Suppressor macrophage treated with lipopolysaccharide for 1 hour (primary cell): ENCODE results near the gene ELF1.
A peak's percentile ranks its signal among the peaks of the same experiment; 100 is the strongest.
"Not testable (repeated sequence)": the region's sequence is repeated elsewhere in the genome, so short reads cannot be mapped to it uniquely, and the experiment has no call there.

Experiments
- DNase-seq, 3 donors: peaks; one replicate each; pipeline ENCODE4 v3.0.0-alpha.2; 2020 to 2022

Gene ELF1

DNA sequence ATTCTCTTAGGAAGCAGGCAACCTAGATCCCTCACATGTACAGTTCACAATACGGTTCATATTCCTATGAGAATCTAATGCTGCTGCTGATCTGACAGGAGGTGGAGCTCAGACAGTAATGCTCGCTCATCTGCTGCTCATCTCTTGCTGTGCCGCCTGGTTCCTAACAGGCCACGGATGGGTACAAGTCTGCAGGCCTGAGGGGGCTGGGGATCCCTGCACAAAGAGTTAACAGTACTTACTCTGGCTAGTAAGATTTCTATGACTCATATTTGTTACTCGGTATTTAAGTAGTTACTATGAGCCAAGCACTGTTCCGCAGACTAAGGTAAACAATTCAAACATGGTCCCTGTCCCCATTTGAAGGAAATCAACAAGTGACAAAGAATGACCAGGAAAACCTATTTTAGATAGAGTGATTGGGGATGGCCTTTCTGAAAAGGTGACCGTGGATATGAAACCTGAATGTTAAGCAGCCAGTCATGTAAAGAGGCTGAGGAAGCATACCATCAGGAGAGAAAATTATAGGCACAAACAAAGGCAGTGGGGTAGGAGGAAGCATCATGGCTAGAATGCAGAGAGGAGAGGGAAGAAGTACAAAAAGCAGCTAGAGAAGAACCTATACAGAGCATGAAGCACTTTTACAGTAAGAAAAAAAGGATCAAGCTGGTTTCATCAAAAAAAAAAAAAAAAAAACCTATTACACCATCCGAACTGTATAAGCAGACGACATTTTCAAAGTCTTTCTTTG, 21.6 kb upstream of the ELF1 start:
- no peak for DNase-seq

GRCh38 chr13:41039746-41040145, 20.6 kb upstream of the ELF1 start:
- no peak for DNase-seq

DNA sequence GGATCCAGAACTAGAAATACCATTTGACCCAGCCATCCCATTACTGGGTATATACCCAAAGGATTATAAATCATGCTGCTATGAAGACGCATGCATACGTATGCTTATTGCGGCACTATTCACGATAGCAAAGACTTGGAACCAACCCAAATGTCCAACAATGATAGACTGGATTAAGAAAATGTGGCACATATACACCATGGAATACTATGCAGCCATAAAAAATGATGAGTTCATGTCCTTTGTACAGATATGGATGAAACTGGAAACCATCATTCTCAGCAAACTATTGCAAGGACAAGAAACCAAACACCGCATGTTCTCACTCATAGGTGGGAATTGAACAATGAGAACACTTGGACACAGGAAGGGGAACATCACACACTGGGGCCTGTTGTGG, 17.4 kb upstream of the ELF1 start:
- not testable (repeated sequence) for DNase-seq

DNA sequence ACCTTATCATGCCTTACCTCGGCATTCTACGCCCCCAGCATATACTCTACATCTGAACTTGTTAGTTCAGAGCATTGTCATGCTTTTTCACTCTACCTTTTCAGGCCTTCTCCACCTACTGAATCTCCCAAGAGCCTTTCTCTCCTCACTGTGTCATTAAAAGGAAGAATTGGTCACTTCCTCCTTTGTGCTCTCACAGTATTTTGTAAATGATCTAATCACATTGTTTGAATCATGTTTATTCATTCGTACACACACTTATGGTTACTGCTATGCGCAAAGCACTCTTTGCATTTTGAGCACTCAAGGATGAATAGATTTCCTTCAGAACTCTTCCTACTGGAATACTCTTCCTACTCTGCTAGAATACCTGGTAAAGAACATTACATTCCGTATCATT, 15.8 kb upstream of the ELF1 start:
- DNase-seq = peak; percentile 30 to 70 (median 57)

DNA sequence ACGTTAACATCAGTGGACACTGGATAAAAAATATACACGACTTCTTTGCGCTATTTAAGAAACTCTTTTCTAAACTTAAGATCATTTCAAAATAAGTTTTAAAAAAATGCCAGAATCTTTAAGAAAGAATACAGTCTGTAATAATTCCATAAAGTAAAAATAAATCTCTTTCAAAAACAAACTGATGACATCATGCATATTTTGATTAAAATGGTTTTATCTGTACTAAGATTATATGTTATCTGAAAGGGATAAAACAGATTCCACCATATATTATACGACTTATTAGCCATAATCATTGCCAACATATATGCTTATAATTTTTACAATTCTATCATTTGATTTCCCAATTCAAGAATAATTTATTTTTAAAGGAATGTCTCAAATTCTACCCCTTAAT, 15.3 kb upstream of the ELF1 start:
- no peak for DNase-seq

DNA sequence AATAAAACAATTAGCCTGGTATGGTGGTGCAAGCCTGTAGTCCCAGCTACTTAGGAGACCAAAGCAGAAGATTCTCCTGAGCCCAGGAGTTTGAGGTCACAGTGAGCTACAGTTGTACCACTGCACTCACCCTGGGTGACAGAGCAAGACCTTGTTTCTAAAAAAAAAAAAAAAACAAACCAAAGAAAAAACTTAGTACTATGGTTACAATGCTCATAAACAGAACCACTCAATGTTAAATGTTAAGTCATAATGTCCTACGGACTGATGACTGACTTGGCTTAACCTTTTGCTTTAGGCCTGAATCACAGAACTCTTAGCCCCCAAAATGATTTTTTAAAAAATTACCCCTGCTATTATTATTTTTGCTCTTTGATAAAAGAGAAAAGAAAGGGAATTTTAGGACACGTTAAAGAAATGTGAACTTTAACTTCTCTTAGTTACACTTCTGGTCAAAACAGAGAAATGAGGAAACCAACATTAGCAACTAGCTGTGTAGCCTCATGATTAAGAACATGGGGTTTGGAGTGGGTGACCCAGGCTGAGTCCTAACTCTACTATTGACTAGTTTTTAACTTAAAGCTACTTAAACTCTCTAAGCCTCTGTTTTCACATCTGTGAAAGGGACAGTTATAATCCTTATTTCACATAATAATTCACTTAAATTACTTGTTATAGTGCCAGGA, 13.7 kb upstream of the ELF1 start:
- DNase-seq = peak; percentile 53 to 73 (median 73)

GRCh38 chr13:41029629-41030028, 10.5 kb upstream of the ELF1 start:
- no peak for DNase-seq

- peak in 2 of 3 donors; percentile 23 to 41 for DNase-seq
Measured at GRCh38 chr13:41028051-41028450, 8.9 kb upstream of the ELF1 start.

- DNase-seq = no peak
Measured at GRCh38 chr13:41026788-41027187, 7.7 kb upstream of the ELF1 start.

- no peak for DNase-seq
Measured at GRCh38 chr13:41025518-41025917, 6.4 kb upstream of the ELF1 start.

- no peak for DNase-seq
Measured at GRCh38 chr13:41019578-41020347, 647 bp upstream of the ELF1 start.

GRCh38 chr13:41018602-41018948, 541 bp downstream of the ELF1 start:
- DNase-seq = peak in 1 of 3 donors; percentile 42

DNA sequence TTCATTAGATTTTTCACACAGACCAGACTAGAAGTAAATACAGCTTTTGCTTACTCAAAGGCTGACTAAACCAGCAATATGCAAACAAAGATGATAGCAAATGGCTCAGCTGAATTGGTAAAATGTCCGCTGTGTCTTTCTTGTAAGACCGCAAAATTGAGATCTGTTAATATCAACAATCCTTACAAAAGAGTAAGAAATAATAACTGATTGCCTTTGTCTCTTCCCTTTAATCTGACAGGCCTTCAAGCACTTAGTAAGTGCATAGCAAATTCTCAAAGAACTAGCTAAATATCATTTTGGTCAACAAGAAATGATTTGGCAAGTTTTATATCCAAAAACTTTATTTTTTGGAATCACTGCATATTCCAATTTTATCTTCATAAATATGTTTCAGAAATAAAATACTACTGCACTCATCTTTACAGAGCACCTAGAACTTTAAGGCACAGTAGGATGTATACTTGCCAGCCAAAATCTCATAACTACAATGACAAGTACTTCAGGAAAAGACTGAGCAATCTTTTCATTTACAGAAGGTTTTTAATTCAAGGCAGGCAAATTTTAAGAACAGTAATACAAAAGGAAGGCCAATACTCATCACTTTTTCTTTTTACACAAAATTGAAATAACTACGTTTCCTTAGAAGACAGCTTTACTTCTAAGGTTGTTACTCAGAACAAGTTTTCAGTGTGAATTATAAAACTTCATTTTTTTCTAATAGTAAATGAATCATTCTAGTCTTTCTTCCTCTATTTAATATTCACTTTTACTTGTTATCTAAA, 1.1 kb downstream of the ELF1 start:
- DNase-seq = peak in 2 of 3 donors; percentile 55 to 67

- peak; percentile 63 to 70 (median 66) for DNase-seq
Measured at GRCh38 chr13:41017159-41017558, 2.0 kb downstream of the ELF1 start.

- no peak for DNase-seq
Measured at GRCh38 chr13:41015920-41016319, 3.2 kb downstream of the ELF1 start.

GRCh38 chr13:41013835-41014234, 5.3 kb downstream of the ELF1 start:
- no peak for DNase-seq

GRCh38 chr13:41012536-41012935, 6.6 kb downstream of the ELF1 start:
- no peak for DNase-seq

DNA sequence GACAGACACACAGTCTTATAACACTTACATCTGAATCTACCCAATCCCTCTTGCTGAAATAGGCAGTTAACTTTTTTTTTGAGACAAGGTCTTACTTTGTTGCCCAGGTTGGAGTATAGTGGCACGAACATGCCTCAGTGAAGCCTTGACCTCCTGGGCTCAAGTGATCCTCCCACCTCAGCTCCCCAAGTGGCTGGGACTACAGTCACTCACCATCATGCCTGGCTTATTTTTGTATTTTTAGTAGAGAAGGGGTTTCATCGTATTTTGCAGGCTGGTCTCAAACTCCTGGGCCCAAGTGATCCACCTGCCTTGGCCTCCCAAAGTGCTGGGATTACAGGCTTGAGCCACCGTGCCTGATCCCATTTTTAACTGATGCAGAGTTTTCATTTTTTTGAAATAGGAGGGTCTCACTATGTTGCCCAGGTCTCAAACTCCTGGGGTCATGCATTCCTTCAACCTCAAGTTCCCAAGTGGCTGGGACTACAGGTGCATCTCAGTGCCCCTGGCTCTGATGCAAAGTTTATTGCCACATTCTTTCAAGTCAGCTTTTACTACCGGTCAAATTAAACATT, 7.6 kb downstream of the ELF1 start:
- no peak for DNase-seq

DNA sequence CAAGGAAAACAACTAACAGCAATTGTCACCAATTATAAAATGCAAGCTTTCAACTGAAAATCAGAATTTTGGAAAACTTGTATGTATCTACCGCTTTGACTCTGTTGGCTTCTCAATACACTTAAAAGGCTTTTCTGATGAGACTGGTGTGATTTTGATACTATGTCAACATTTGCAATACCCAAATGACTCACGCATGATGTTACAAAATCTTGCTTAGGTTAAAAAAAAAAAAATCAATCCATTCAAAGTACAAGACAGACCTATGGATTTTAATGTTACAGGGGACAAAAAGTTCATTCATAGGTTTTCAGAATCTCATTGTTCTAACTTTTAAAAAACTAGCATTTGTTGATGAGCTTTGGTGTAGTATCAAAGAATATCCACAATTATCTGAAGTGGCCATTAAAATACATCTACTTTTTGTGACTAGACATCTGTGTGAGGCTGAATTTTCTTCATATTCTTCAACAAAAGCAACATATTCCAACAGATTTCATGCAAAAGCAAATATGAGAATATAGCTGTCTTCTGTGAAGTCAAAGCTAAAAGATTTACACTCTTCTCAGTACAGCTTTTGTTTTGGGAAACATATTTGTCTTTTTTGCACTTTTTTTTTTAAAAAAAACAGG, 10.7 kb downstream of the ELF1 start:
- peak; percentile 52 to 86 (median 85) for DNase-seq

- peak; percentile 42 to 53 (median 47) for DNase-seq
Measured at GRCh38 chr13:41007744-41008128, 11.4 kb downstream of the ELF1 start.

DNA sequence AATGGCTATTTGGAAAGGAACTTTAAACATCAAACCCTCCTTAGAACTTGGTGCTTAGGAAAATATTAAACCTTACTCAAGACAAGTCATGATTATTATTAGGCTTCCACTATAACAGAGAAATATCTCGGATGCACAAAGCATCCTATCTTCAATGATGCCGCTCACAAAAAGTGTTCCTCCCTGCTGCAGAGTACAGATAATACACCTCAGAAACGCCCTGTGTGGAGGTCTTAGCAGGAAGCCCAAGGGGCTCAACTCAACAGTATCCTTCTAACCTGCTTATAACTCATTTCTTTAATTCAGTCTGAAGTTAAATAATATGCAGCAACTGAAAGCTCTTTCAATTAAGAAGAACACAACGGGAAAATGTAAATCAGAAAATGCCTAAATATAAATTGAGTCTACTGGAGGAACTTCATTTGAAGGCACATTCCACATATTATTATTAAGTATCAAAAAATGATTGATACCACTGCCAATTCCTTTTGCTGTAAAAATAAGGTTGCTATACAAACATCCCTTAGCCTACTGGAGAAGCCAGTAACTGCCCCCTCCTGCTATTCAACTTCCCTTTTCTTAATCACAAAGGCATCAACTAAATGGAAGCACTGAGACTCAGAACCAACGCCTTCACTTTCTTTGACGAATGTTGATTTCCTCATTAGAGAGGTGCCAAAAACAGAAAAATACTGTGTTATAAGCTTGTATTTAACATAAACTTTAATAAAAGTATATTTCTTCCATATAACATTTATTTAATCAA, 12.0 kb downstream of the ELF1 start:
- DNase-seq = peak; percentile 48 to 64 (median 64)
